LNCAP (cell line): ENCODE results near the gene ZC3H18.

Experiments
- CTCF ChIP-seq: fragments of 450-650 bp; IDR thresholded peaks from 2 replicates; pipeline ENCODE4 v1.5.1; 2017; ENCODE audit warnings: mild to moderate bottlenecking

Gene ZC3H18

GRCh38 chr16:88640498-88641247 lies 70.5 kb downstream of the ZC3H18 start:
- TF ChIP-seq CTCF, result no peak

- TF ChIP-seq CTCF, result no peak
Measured at GRCh38 chr16:88642881-88643643, 72.9 kb downstream of the ZC3H18 start.

- TF ChIP-seq CTCF, result no peak
Measured at GRCh38 chr16:88643644-88643932, 73.4 kb downstream of the ZC3H18 start.

GRCh38 chr16:88645455-88645854 lies 75.3 kb downstream of the ZC3H18 start:
- no peak for TF ChIP-seq CTCF

GRCh38 chr16:88645941-88646340 lies 75.7 kb downstream of the ZC3H18 start:
- no peak for TF ChIP-seq CTCF

GRCh38 chr16:88646345-88647034 lies 76.3 kb downstream of the ZC3H18 start:
- no peak for TF ChIP-seq CTCF

GRCh38 chr16:88647178-88648070 lies 77.2 kb downstream of the ZC3H18 start:
- no peak for TF ChIP-seq CTCF
